Panc1 (cell line): ENCODE results near the gene TRIML2. TPM values are rescaled to one million over a fixed set of nuclear protein-coding genes. Genes with fewer than 3 reads are reported as not detected.

Experiments
- ATAC-seq: fragments of 200-7000 bp; cut with Tn5 transposase; 2 replicates; pipeline ENCODE4 v1.9.1; 2020; ENCODE audit warnings: mild to moderate bottlenecking, moderate library complexity
- BruUV-seq: library from RNA; stranded (reverse); fragments of 400-500 nt; replicated peaks from 2 replicates; lab custom pipeline; 2021; lab: Mats Ljungman, UMichigan
- CTCF ChIA-PET: fragments of 300-600 bp; sonication (Branson Sonifier 250); formaldehyde crosslinking; loops from one replicate; lab custom pipeline; 2022; ENCODE audit warnings: antibody characterized with exemption; lab: Charles Lee
- POLR2A ChIA-PET: fragments of 300-600 bp; sonication (Branson Sonifier 250); formaldehyde crosslinking; loops from one replicate; lab custom pipeline; 2022; ENCODE audit warnings: antibody characterized with exemption; lab: Charles Lee
- DNase-seq: peaks from one replicate; pipeline ENCODE4 v3.0.0-alpha.2; 2010; ENCODE audit warnings: low read depth, low spot score
- H3K27ac ChIP-seq: 2 replicates; pipeline ENCODE4 v1.5.1; 2011; ENCODE audit warnings: mild to moderate bottlenecking, low read length, inconsistent platforms
- H3K27me3 ChIP-seq: fragments of 200-500 bp; sonication (Bioruptor generic); 2 replicates; pipeline ENCODE4 v1.6.0; 2014; ENCODE audit warnings: low read length, inconsistent platforms; ENCODE audit not compliant: control insufficient read depth, insufficient read depth
- H3K36me3 ChIP-seq: fragments of 200-500 bp; sonication (Bioruptor generic); 2 replicates; pipeline ENCODE4 v1.5.1; 2014; ENCODE audit warnings: inconsistent platforms, mild to moderate bottlenecking, low read length, moderate library complexity; ENCODE audit not compliant: control insufficient read depth, insufficient read depth
- H3K4me1 ChIP-seq: 2 replicates; pipeline ENCODE4 v1.5.1; 2011; ENCODE audit warnings: inconsistent platforms, mild to moderate bottlenecking, low read length, moderate library complexity; ENCODE audit not compliant: control insufficient read depth, insufficient read depth
- H3K4me3 ChIP-seq, 2 experiments: 2 replicates each; pipeline ENCODE4 v1.5.1; 2011 to 2012; ENCODE audit warnings: low read depth in 2 of 2, low read length in 2 of 2, mild to moderate bottlenecking in 2 of 2, inconsistent platforms in 1 of 2, moderate library complexity in 1 of 2
- H3K9me3 ChIP-seq: fragments of 200-500 bp; sonication (Bioruptor generic); 2 replicates; pipeline ENCODE4 v1.5.1; 2014; ENCODE audit warnings: low read depth, mild to moderate bottlenecking, inconsistent platforms, low read length, moderate library complexity; ENCODE audit not compliant: control insufficient read depth, insufficient read depth
- CTCF ChIP-seq: fragments of 450-650 bp; IDR thresholded peaks from 2 replicates; pipeline ENCODE4 v1.5.1; 2017; ENCODE audit warnings: mild to moderate bottlenecking
- POLR2AphosphoS5 ChIP-seq: IDR thresholded peaks from 2 replicates; pipeline ENCODE4 v1.6.1; 2012; ENCODE audit warnings: mild to moderate bottlenecking, low read depth, low read length, moderate library complexity
- REST ChIP-seq, 2 experiments: IDR thresholded peaks; 2 replicates each; pipeline ENCODE4 v1.6.1; 2011 to 2012; ENCODE audit warnings: low read depth in 2 of 2, control low read depth in 1 of 2, low read length in 1 of 2, mild to moderate bottlenecking in 1 of 2, moderate library complexity in 1 of 2; ENCODE audit not compliant: insufficient read depth in 1 of 2
- SIN3A ChIP-seq: IDR thresholded peaks from 2 replicates; pipeline ENCODE4 v1.6.1; 2012; ENCODE audit warnings: low read depth, mild to moderate bottlenecking, low read length, moderate library complexity, borderline replicate concordance; ENCODE audit not compliant: insufficient read depth
- TCF7L2 ChIP-seq: IDR thresholded peaks from 2 replicates; pipeline ENCODE4 v1.6.1; 2011; ENCODE audit warnings: mild to moderate bottlenecking, low read depth, low read length, inconsistent platforms
- in situ Hi-C: cut with HindIII; loops from 2 replicates; pipeline ENCODE4 v1.10.0; 2016; ENCODE audit warnings: low sequenced_read_pairs, low pct_unique_long_range_greater_than_20kb
- intact Hi-C: fragments of 100-400 bp; cut with micrococcal nuclease; formaldehyde crosslinking; loops from one replicate; pipeline ENCODE4 v1.10.0; 2022; ENCODE audit not compliant: unreplicated experiment
- total RNA-seq: library from RNA; stranded (reverse); gene quantifications from one replicate; pipeline ENCODE4 v1.2.1, GENCODE V29; 2021; ENCODE audit not compliant: unreplicated experiment

Gene TRIML2
- total RNA-seq, 1 experiment from 2014 or later: not detected

GRCh38 chr4:188147176-188147575, 37.8 kb upstream of the TRIML2 start:
- BruUV-seq: no TSS peak
- intact Hi-C loops: no loop called here
- Histone ChIP-seq H3K27me3 (no peaks in the 10 kb centered on the region), H3K4me3 (no peak overlapping the region), H3K9me3 (no peaks in the 10 kb centered on the region), H3K27ac (no peak overlapping the region), H3K4me1 (no peaks in the 10 kb centered on the region), H3K36me3 (no peaks in the 10 kb centered on the region)
- no peak for DNase-seq
- in situ Hi-C loops: no loop called here
- no peak for ATAC-seq
- ChIA-PET POLR2A (no interaction called here), CTCF (no interaction called here)
- TF ChIP-seq POLR2AphosphoS5 (no peak), TCF7L2 (no peak), CTCF (no peak)

GRCh38 chr4:188146618-188147017, 37.2 kb upstream of the TRIML2 start:
- no peaks in the 10 kb centered on the region for H3K4me1 ChIP-seq
- ATAC-seq (no peak), DNase-seq (no peak)
- intact Hi-C loops: no loop called here
- POLR2A ChIA-PET: no interaction called here
- TF ChIP-seq CTCF (no peak), REST (IDR thresholded peaks at IDR 0.05; ENCODE audit: insufficient read depth in 1 of 2, low read depth in 2 of 2, low read length in 1 of 2) (no peak), TCF7L2 (no peak), POLR2AphosphoS5 (no peak), SIN3A (no peak)
- CTCF ChIA-PET: no interaction called here
- H3K9me3 ChIP-seq: no peaks in the 10 kb centered on the region
- BruUV-seq: no TSS peak
- H3K4me3 ChIP-seq: no peak overlapping the region
- no peak overlapping the region for H3K27ac ChIP-seq
- H3K27me3 ChIP-seq: no peaks in the 10 kb centered on the region
- in situ Hi-C loops: no loop called here
- H3K36me3 ChIP-seq: no peaks in the 10 kb centered on the region
